Measurements from ENCODE around the gene CMC2. TPM values are rescaled to one million over a fixed set of nuclear protein-coding genes. Genes with fewer than 3 reads are reported as not detected.

CMC2 gene
- total and polyA plus RNA-seq, 10 donors: 28.6 to 104 (median 54.8) TPM

GRCh38 chr16:81026429-81026828 is 19.7 kb upstream of the CMC2 start:
- TF ChIP-seq CTCF (IDR thresholded peaks at IDR 0.05 in 8 of 11, conservative IDR thresholded peaks at IDR 0.05 in 3 of 11) (no peak), POLR2AphosphoS5 (IDR thresholded peaks at IDR 0.05) (no peak), POLR2A (IDR thresholded peaks at IDR 0.05) (no peak)
- H3K4me3 ChIP-seq: no peak overlapping the region
- intact Hi-C loops (cut with DNase I; ENCODE audit: low total_unique reads): no loop called here
- 86 to 97% (median 94%) methylated on average over 4 of the region's 4 CpGs for WGBS, 5 donors
- no peaks in the 10 kb centered on the region for H3K9me3 ChIP-seq
- no peaks in the 10 kb centered on the region for H3K27me3 ChIP-seq (replicated peaks in 1 of 7)
- H3K27ac ChIP-seq: no peak overlapping the region
- DNase-seq: no peak
- H3K36me3 ChIP-seq: peaks cover 0 to 85% (median 15%) of the 10 kb centered on the region in 6 donors
- no peaks in the 10 kb centered on the region for H3K4me1 ChIP-seq

GRCh38 chr16:81018496-81018895 is 11.8 kb upstream of the CMC2 start:
- no peak overlapping the region for H3K4me3 ChIP-seq
- intact Hi-C loops (cut with DNase I; ENCODE audit: low total_unique reads): no loop called here
- no peak for DNase-seq
- 93 to 100% (median 98%) methylated on average over 2 of the region's 2 CpGs for WGBS, 5 donors
- H3K27ac ChIP-seq: no peak overlapping the region
- no peaks in the 10 kb centered on the region for H3K9me3 ChIP-seq
- no peaks in the 10 kb centered on the region for H3K27me3 ChIP-seq (replicated peaks in 1 of 7)
- TF ChIP-seq POLR2AphosphoS5 (IDR thresholded peaks at IDR 0.05): no peak
- no peak for TF ChIP-seq CTCF (IDR thresholded peaks at IDR 0.05 in 8 of 11, conservative IDR thresholded peaks at IDR 0.05 in 3 of 11)
- no peak for TF ChIP-seq POLR2A (IDR thresholded peaks at IDR 0.05)
- H3K4me1 ChIP-seq: no peaks in the 10 kb centered on the region
- peaks cover 0 to 100% (median 56%) of the 10 kb centered on the region in 6 donors for H3K36me3 ChIP-seq

GRCh38 chr16:81014672-81015071 is 8.0 kb upstream of the CMC2 start:
- no peaks in the 10 kb centered on the region for H3K27me3 ChIP-seq (replicated peaks in 1 of 7)
- intact Hi-C loops (cut with DNase I; ENCODE audit: low total_unique reads): no loop called here
- no peaks in the 10 kb centered on the region for H3K4me1 ChIP-seq
- H3K4me3 ChIP-seq: no peak overlapping the region
- no peak for DNase-seq
- H3K36me3 ChIP-seq: peaks cover 0 to 80% (median 34%) of the 10 kb centered on the region in 6 donors
- H3K9me3 ChIP-seq: no peaks in the 10 kb centered on the region
- TF ChIP-seq CTCF (IDR thresholded peaks at IDR 0.05 in 8 of 11, conservative IDR thresholded peaks at IDR 0.05 in 3 of 11) (no peak), POLR2AphosphoS5 (IDR thresholded peaks at IDR 0.05) (no peak), POLR2A (IDR thresholded peaks at IDR 0.05) (no peak)
- no peak overlapping the region for H3K27ac ChIP-seq
- 86 to 97% (median 96%) methylated on average over 2 of the region's 2 CpGs for WGBS, 5 donors

- DNase-seq: no peak
- Histone ChIP-seq H3K27ac (no peak overlapping the region), H3K4me3 (no peak overlapping the region), H3K4me1 (peaks cover 0 to 7% (median 4%) of the 10 kb centered on the region in 6 donors), H3K36me3 (peaks cover 0 to 63% (median 23%) of the 10 kb centered on the region in 6 donors), H3K9me3 (no peaks in the 10 kb centered on the region), H3K27me3 (replicated peaks in 1 of 7) (no peaks in the 10 kb centered on the region)
- no peak for TF ChIP-seq POLR2AphosphoS5 (IDR thresholded peaks at IDR 0.05)
- intact Hi-C loops (cut with DNase I; ENCODE audit: low total_unique reads): no loop called here
- WGBS, 5 donors: 90 to 96% (median 94%) methylated on average over 3 of the region's 3 CpGs
Observed at GRCh38 chr16:81012974-81013373, 6.3 kb upstream of the CMC2 start.

- Histone ChIP-seq H3K4me1 (peaks cover 14 to 39% (median 33%) of the 10 kb centered on the region in 6 donors), H3K27ac (peak overlapping the region in 6 of 8 donors; percentile 96 to 100 (median 99)), H3K36me3 (peaks cover 0 to 18% (median 3%) of the 10 kb centered on the region in 6 donors), H3K9me3 (no peaks in the 10 kb centered on the region), H3K4me3 (peak overlapping the region in 7 of 8 donors; percentile 62 to 95 (median 83)), H3K27me3 (replicated peaks in 1 of 7) (no peaks in the 10 kb centered on the region)
- TF ChIP-seq POLR2AphosphoS5 (IDR thresholded peaks at IDR 0.05) (no peak), POLR2A (IDR thresholded peaks at IDR 0.05) (no peak), CTCF (IDR thresholded peaks at IDR 0.05 in 8 of 11, conservative IDR thresholded peaks at IDR 0.05 in 3 of 11) (no peak)
- 93 to 97% (median 96%) methylated on average over 12 of the region's 12 CpGs for WGBS, 5 donors
- peak; percentile 88 for DNase-seq
- intact Hi-C loops (cut with DNase I; ENCODE audit: low total_unique reads): no loop called here
Observed at GRCh38 chr16:81008505-81008789, 1.8 kb upstream of the CMC2 start.

Measured in spleen (tissue), 11 donors.